Mesenchymal stem cell (in vitro differentiated cells and primary cell): ENCODE data around the gene COL8A1.

ENCODE experiments used
- DNase-seq: peaks from one replicate; pipeline ENCODE4 v3.0.0-alpha.2; 2013
- H2AFZ ChIP-seq: one replicate; pipeline ENCODE4 v1.6.1; 2013; ENCODE audit warnings: low read depth, mild to moderate bottlenecking, control low read depth, inconsistent platforms, low read length, moderate library complexity
- H2AK5ac ChIP-seq: 2 replicates; pipeline ENCODE4 v1.6.1; 2013; ENCODE audit warnings: low read length, moderate library complexity, mild to moderate bottlenecking, inconsistent platforms; ENCODE audit not compliant: severe bottlenecking
- H2BK120ac ChIP-seq: one replicate; pipeline ENCODE4 v1.6.1; 2013; ENCODE audit warnings: low read depth, mild to moderate bottlenecking, inconsistent platforms, low read length, moderate library complexity
- H2BK12ac ChIP-seq, 2 experiments: one replicate each; pipeline ENCODE4 v1.6.1; 2013; ENCODE audit warnings: inconsistent platforms in 2 of 2, low read length in 2 of 2, mild to moderate bottlenecking in 2 of 2, moderate library complexity in 2 of 2, control low read depth in 1 of 2
- H2BK15ac ChIP-seq: one replicate; pipeline ENCODE4 v1.6.1; 2013; ENCODE audit warnings: mild to moderate bottlenecking, low read depth, inconsistent platforms; ENCODE audit not compliant: poor library complexity, severe bottlenecking
- H2BK5ac ChIP-seq: 2 replicates; pipeline ENCODE4 v1.6.1; 2013; ENCODE audit warnings: low read depth, mild to moderate bottlenecking, low read length, control low read depth, inconsistent platforms; ENCODE audit not compliant: poor library complexity, severe bottlenecking
- H3K14ac ChIP-seq, 2 experiments: one replicate each; pipeline ENCODE4 v1.6.1; 2013; ENCODE audit warnings: inconsistent platforms in 2 of 2, low read length in 2 of 2, control low read depth in 1 of 2, mild to moderate bottlenecking in 1 of 2, moderate library complexity in 1 of 2
- H3K18ac ChIP-seq, 2 experiments: one replicate each; pipeline ENCODE4 v1.6.1; 2013; ENCODE audit warnings: inconsistent platforms in 2 of 2, low read length in 2 of 2, control low read depth in 1 of 2, low read depth in 1 of 2, mild to moderate bottlenecking in 1 of 2
- H3K23ac ChIP-seq, 2 experiments: one replicate each; pipeline ENCODE4 v1.6.1; 2013; ENCODE audit warnings: inconsistent platforms in 2 of 2, low read length in 2 of 2, mild to moderate bottlenecking in 2 of 2, moderate library complexity in 2 of 2, control low read depth in 1 of 2
- H3K27ac ChIP-seq: 2 replicates; pipeline ENCODE4 v1.5.1; 2013; ENCODE audit warnings: mild to moderate bottlenecking, moderate library complexity, low read length, control low read depth, inconsistent platforms; ENCODE audit not compliant: poor library complexity, severe bottlenecking
- H3K27me3 ChIP-seq, 2 experiments: 2 replicates each; pipeline versions ENCODE4 v1.6.1 to v1.7.0; 2013; ENCODE audit warnings: low read length in 2 of 2, mild to moderate bottlenecking in 2 of 2, moderate library complexity in 2 of 2, control low read depth in 1 of 2, inconsistent platforms in 1 of 2; ENCODE audit not compliant: control insufficient read depth in 1 of 2, insufficient read depth in 1 of 2
- H3K36me3 ChIP-seq, 2 experiments: 2 replicates each; pipeline versions ENCODE4 v1.6.1 to v1.7.0; 2013; ENCODE audit warnings: low read length in 2 of 2, control low read depth in 1 of 2, inconsistent platforms in 1 of 2, low read depth in 1 of 2, mild to moderate bottlenecking in 1 of 2; ENCODE audit not compliant: insufficient read depth in 2 of 2, control insufficient read depth in 1 of 2
- H3K4ac ChIP-seq, 2 experiments: one replicate each; pipeline ENCODE4 v1.6.1; 2013; ENCODE audit warnings: inconsistent platforms in 2 of 2, low read length in 2 of 2, mild to moderate bottlenecking in 2 of 2, moderate library complexity in 2 of 2, control low read depth in 1 of 2, low read depth in 1 of 2
- H3K4me1 ChIP-seq: 2 replicates; pipeline ENCODE4 v1.6.1; 2013; ENCODE audit warnings: low read depth, low read length, control low read depth; ENCODE audit not compliant: control insufficient read depth, insufficient read depth
- H3K4me2 ChIP-seq: 2 replicates; pipeline ENCODE4 v1.6.1; 2013; ENCODE audit warnings: low read length, mild to moderate bottlenecking, inconsistent platforms; ENCODE audit not compliant: poor library complexity, severe bottlenecking
- H3K4me3 ChIP-seq, 2 experiments: 2 replicates each; pipeline versions ENCODE4 v1.5.1 to v1.7.0; 2013; ENCODE audit warnings: low read length in 2 of 2, mild to moderate bottlenecking in 2 of 2, control low read depth in 1 of 2, low read depth in 1 of 2; ENCODE audit not compliant: insufficient read depth in 1 of 2
- H3K79me1 ChIP-seq: replicated peaks from 2 replicates; pipeline ENCODE4 v1.6.1; 2013; ENCODE audit warnings: mild to moderate bottlenecking, control low read depth, low read length, inconsistent platforms; ENCODE audit not compliant: poor library complexity, severe bottlenecking
- H3K9ac ChIP-seq: 2 replicates; pipeline ENCODE4 v1.7.0; 2013; ENCODE audit warnings: mild to moderate bottlenecking, low read length, moderate library complexity
- H3K9me3 ChIP-seq: 2 replicates; pipeline ENCODE4 v1.7.0; 2013; ENCODE audit warnings: mild to moderate bottlenecking, low read length; ENCODE audit not compliant: control insufficient read depth
- H4K8ac ChIP-seq: one replicate; pipeline ENCODE4 v1.6.1; 2013; ENCODE audit warnings: inconsistent platforms, mild to moderate bottlenecking, low read length, moderate library complexity
- H4K91ac ChIP-seq: one replicate; pipeline ENCODE4 v1.6.1; 2013; ENCODE audit warnings: mild to moderate bottlenecking, low read length, inconsistent platforms
- WGBS: methylation state at CpG from one replicate; pipeline ENCODE4 v1.1.7; 2013; ENCODE audit warnings: mixed read lengths; 5-methylcytosine and 5-hydroxymethylcytosine counted together

The COL8A1 gene

GRCh38 chr3:99817047-99817436 lies 178.6 kb downstream of the COL8A1 start:
- Histone ChIP-seq H3K27me3 (peaks cover 0 to 4% of the 10 kb centered on the region in 2 experiments), H2BK12ac (no peak overlapping the region), H3K4me3 (peak overlapping the region; percentile 34 to 88), H2AFZ (peak overlapping the region; percentile 93), H3K9ac (peak overlapping the region; percentile 94), H3K18ac (no peak overlapping the region), H3K4ac (no peak overlapping the region), H3K23ac (no peak overlapping the region), H2BK5ac (no peak overlapping the region), H3K4me2 (peak overlapping the region; percentile 98), H4K8ac (no peak overlapping the region), H3K4me1 (peaks cover 2% of the 10 kb centered on the region), H4K91ac (no peak overlapping the region), H2BK120ac (no peak overlapping the region), H3K9me3 (no peaks in the 10 kb centered on the region), H3K27ac (no peak overlapping the region), H3K14ac (no peak overlapping the region), H2AK5ac (no peak overlapping the region), H2BK15ac (no peak overlapping the region), H3K79me1 (peaks cover 5% of the 10 kb centered on the region), H3K36me3 (no peaks in the 10 kb centered on the region)
- DNase-seq = no peak
- WGBS = 7% methylated on average over 14 of the region's 15 CpGs

GRCh38 chr3:99817437-99818240 lies 179.2 kb downstream of the COL8A1 start, which contains the start of gene CMSS1:
Gene CMSS1, plus strand, starts transcription at chr3:99817862.
- H3K4me2 ChIP-seq = peak within 1 kb of the TSS; percentile 98
- peak; percentile 96 for DNase-seq

GRCh38 chr3:99818818-99819217 lies 180.4 kb downstream of the COL8A1 start:
- peaks cover 6% of the 10 kb centered on the region for H3K79me1 ChIP-seq
- no peak overlapping the region for H2AK5ac ChIP-seq
- H2AFZ ChIP-seq = no peak overlapping the region
- no peaks in the 10 kb centered on the region for H3K36me3 ChIP-seq
- no peaks in the 10 kb centered on the region for H3K9me3 ChIP-seq
- no peak for DNase-seq
- H3K14ac ChIP-seq = no peak overlapping the region
- H2BK5ac ChIP-seq = no peak overlapping the region
- H3K9ac ChIP-seq = peak overlapping the region; percentile 94
- H3K18ac ChIP-seq = no peak overlapping the region
- H4K91ac ChIP-seq = no peak overlapping the region
- no peak overlapping the region for H2BK120ac ChIP-seq
- no peak overlapping the region for H3K4ac ChIP-seq
- H2BK12ac ChIP-seq = no peak overlapping the region
- no peak overlapping the region for H3K23ac ChIP-seq
- H3K27me3 ChIP-seq = no peaks in the 10 kb centered on the region
- H2BK15ac ChIP-seq = no peak overlapping the region
- whole genome bisulfite sequencing = 100% methylated on average over 2 of the region's 2 CpGs
- no peak overlapping the region for H3K27ac ChIP-seq
- peaks cover 2% of the 10 kb centered on the region for H3K4me1 ChIP-seq
- H4K8ac ChIP-seq = no peak overlapping the region
- peak overlapping the region in 1 of 2 experiments; percentile 88 for H3K4me3 ChIP-seq
- H3K4me2 ChIP-seq = no peak overlapping the region

More at GRCh38 chr3:99817437-99818240, 179.2 kb downstream of the COL8A1 start, which contains the start of gene CMSS1:
- Histone ChIP-seq H4K91ac (no peak within 1 kb of the TSS), H2BK120ac (no peak within 1 kb of the TSS), H2BK15ac (no peak within 1 kb of the TSS), H3K14ac (peak within 1 kb of the TSS in 1 of 2 experiments; percentile 30), H3K9me3 (no peaks in the 10 kb centered on the region), H3K23ac (peak within 1 kb of the TSS in 1 of 2 experiments; percentile 56), H2AK5ac (no peak within 1 kb of the TSS), H3K27ac (peak within 1 kb of the TSS; percentile 72), H4K8ac (peak within 1 kb of the TSS; percentile 82), H2AFZ (peak within 1 kb of the TSS; percentile 96), H2BK12ac (peak within 1 kb of the TSS in 1 of 2 experiments; percentile 66), H3K4me1 (peaks cover 2% of the 10 kb centered on the region), H3K9ac (peak within 1 kb of the TSS; percentile 94), H3K18ac (peak within 1 kb of the TSS in 1 of 2 experiments; percentile 82), H3K79me1 (peaks cover 5% of the 10 kb centered on the region), H3K4ac (no peak within 1 kb of the TSS), H3K4me3 (peak within 1 kb of the TSS; percentile 88 to 93), H3K36me3 (no peaks in the 10 kb centered on the region), H3K27me3 (peaks cover 0 to 3% of the 10 kb centered on the region in 2 experiments), H2BK5ac (no peak within 1 kb of the TSS)
- WGBS = under 1% methylated on average over 55 of the region's 60 CpGs
